ENCODE measurements around the gene LRRC75A.

DNA sequence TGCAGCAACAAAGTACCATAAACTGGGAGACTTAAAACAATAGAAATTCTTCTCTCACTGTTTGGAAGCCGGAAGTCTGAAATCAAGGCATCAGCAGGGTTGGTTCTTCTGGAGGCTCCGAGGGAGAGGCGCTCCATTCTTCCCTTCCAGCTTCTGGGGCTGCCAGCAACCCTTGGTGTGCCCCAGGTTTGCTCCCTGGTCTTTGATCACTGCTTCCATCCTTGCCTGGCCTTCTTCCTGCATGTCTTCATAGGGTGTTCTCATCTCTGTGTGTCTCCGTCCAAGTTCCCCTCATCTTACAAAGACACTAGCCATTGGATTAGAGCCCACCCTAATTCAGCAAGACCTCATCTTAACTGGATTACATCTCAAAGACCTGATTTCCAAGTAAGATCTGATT, 35.3 kb upstream of the LRRC75A start:
- TF ChIP-seq POLR2A (IDR thresholded peaks at IDR 0.05; ENCODE audit: low read length), result no peak
- TF ChIP-seq GATA1 (IDR thresholded peaks at IDR 0.05; ENCODE audit: low read depth, low read length), result no peak

Data from erythroblast (primary cell).